HCT116 (cell line): ENCODE measurements around the gene SIRT3. TPM values are rescaled to one million over a fixed set of nuclear protein-coding genes. Genes with fewer than 3 reads are reported as not detected.

Source experiments
- ATAC-seq: fragments of 200-7000 bp; cut with Tn5 transposase; 2 replicates; pipeline ENCODE4 v1.9.1; 2020; ENCODE audit warnings: mild to moderate bottlenecking, moderate library complexity
- BruUV-seq: library from RNA; stranded (reverse); fragments of 400-500 nt; replicated peaks from 2 replicates; lab custom pipeline; 2021; lab: Mats Ljungman, UMichigan
- CTCF ChIA-PET: fragments of 300-600 bp; sonication (Branson Sonifier 250); formaldehyde crosslinking; loops from one replicate; lab custom pipeline; 2021; ENCODE audit warnings: antibody characterized with exemption; lab: Charles Lee
- POLR2A ChIA-PET: fragments of 300-600, 350-600 bp; sonication (Branson Sonifier 250); formaldehyde crosslinking; loops from one replicate; lab custom pipeline; 2021; ENCODE audit warnings: antibody characterized with exemption; lab: Charles Lee
- RAD21 ChIA-PET, 2 experiments: fragments of 300-600 bp; sonication (Branson Sonifier 250); formaldehyde crosslinking; loops; one replicate each; lab custom pipeline; 2023; ENCODE audit warnings: low total read pairs in 2 of 2; ENCODE audit not compliant: uncharacterized antibody in 2 of 2, unreplicated experiment in 2 of 2, low non-redundant PET in 1 of 2; lab: Charles Lee
- DNase-seq: peaks from one replicate; pipeline ENCODE4 v3.0.0-alpha.2; 2010; ENCODE audit warnings: low read depth, low spot score
- H2AFZ ChIP-seq: fragments of 200-600 bp; shearing (Covaris generic), sonication (generic); 2 replicates; pipeline ENCODE4 v1.6.1; 2017; ENCODE audit warnings: low read depth, mixed run types, mixed read lengths, antibody characterized with exemption, low read length; ENCODE audit not compliant: poor library complexity, severe bottlenecking
- H3K27ac ChIP-seq: 2 replicates; pipeline ENCODE4 v1.5.1; 2012; ENCODE audit warnings: low read depth, low read length
- H3K27me3 ChIP-seq: fragments of 200-600 bp; sonication (generic); 2 replicates; pipeline ENCODE4 v1.6.1; 2016; ENCODE audit warnings: mixed run types, low read length, mixed read lengths; ENCODE audit not compliant: insufficient read depth
- H3K36me3 ChIP-seq, 2 experiments: fragments of 200-500 bp in 1 of 2; fragments of 200-600 bp in 1 of 2; sonication (Bioruptor generic) in 1 of 2; sonication (generic) in 1 of 2; 2 replicates each; pipeline versions ENCODE4 v1.5.1 to v1.6.1; 2014 to 2016; ENCODE audit warnings: low read length in 2 of 2, inconsistent platforms in 1 of 2, mixed read lengths in 1 of 2, mixed run types in 1 of 2; ENCODE audit not compliant: insufficient read depth in 2 of 2, control insufficient read depth in 1 of 2
- H3K4me1 ChIP-seq, 2 experiments: fragments of 200-600 bp in 1 of 2; sonication (generic) in 1 of 2; 2 replicates each; pipeline versions ENCODE4 v1.5.1 to v1.6.1; 2012 to 2017; ENCODE audit warnings: low read length in 2 of 2, inconsistent platforms in 1 of 2, mild to moderate bottlenecking in 1 of 2, mixed read lengths in 1 of 2, mixed run types in 1 of 2, moderate library complexity in 1 of 2; ENCODE audit not compliant: insufficient read depth in 2 of 2, control insufficient read depth in 1 of 2
- H3K4me2 ChIP-seq: fragments of 200-600 bp; sonication (generic); 2 replicates; pipeline ENCODE4 v1.6.1; 2017; ENCODE audit warnings: mixed run types, low read length, mixed read lengths
- H3K4me3 ChIP-seq, 2 experiments: fragments of 200-600 bp in 1 of 2; sonication (generic) in 1 of 2; replicated peaks in 1 of 2; 2 replicates each; pipeline ENCODE4 v1.5.1; 2011 to 2016; ENCODE audit warnings: low read length in 2 of 2, control low read depth in 1 of 2, low read depth in 1 of 2, mild to moderate bottlenecking in 1 of 2, mixed read lengths in 1 of 2, mixed run types in 1 of 2
- H3K79me2 ChIP-seq: fragments of 200-600 bp; sonication (generic); 2 replicates; pipeline ENCODE4 v1.6.1; 2017; ENCODE audit warnings: mild to moderate bottlenecking, mixed run types, low read length, moderate library complexity, mixed read lengths; ENCODE audit not compliant: insufficient read depth
- H3K9ac ChIP-seq: fragments of 200-600 bp; sonication (generic); 2 replicates; pipeline ENCODE4 v1.6.1; 2016; ENCODE audit warnings: low read length, mixed read lengths
- H3K9me2 ChIP-seq: fragments of 200-600 bp; sonication (generic), shearing (Covaris generic); 2 replicates; pipeline ENCODE4 v1.6.1; 2017; ENCODE audit warnings: mixed run types, mild to moderate bottlenecking, moderate library complexity; ENCODE audit not compliant: insufficient read depth
- H3K9me3 ChIP-seq, 2 experiments: fragments of 200-500 bp in 1 of 2; fragments of 200-600 bp in 1 of 2; sonication (Bioruptor generic) in 1 of 2; sonication (generic) in 1 of 2; 2 replicates each; pipeline ENCODE4 v1.6.1; 2014 to 2017; ENCODE audit warnings: low read length in 2 of 2, mixed read lengths in 2 of 2, inconsistent platforms in 1 of 2, low read depth in 1 of 2, mild to moderate bottlenecking in 1 of 2, mixed run types in 1 of 2, moderate library complexity in 1 of 2; ENCODE audit not compliant: control insufficient read depth in 1 of 2, insufficient read depth in 1 of 2
- H4K20me1 ChIP-seq: fragments of 200-600 bp; sonication (generic), shearing (Covaris generic); 2 replicates; pipeline ENCODE4 v1.6.1; 2017; ENCODE audit warnings: mixed run types, mild to moderate bottlenecking, moderate library complexity; ENCODE audit not compliant: insufficient read depth
- CBX3 ChIP-seq: IDR thresholded peaks from 2 replicates; pipeline ENCODE4 v1.6.1; 2012; ENCODE audit warnings: low read depth
- ELF1 ChIP-seq: IDR thresholded peaks from 2 replicates; pipeline ENCODE4 v1.6.1; 2012; ENCODE audit warnings: low read depth, borderline replicate concordance
- intact Hi-C: fragments of 100-400 bp; cut with micrococcal nuclease; formaldehyde crosslinking; loops from 2 replicates; pipeline ENCODE4 v1.10.0; 2022
- total RNA-seq: library from RNA; stranded (reverse); gene quantifications from one replicate; pipeline ENCODE4 v1.2.1, GENCODE V29; 2021; ENCODE audit not compliant: unreplicated experiment

Gene SIRT3
- total RNA-seq, 1 experiment from 2014 or later: 17.9 TPM

DNA sequence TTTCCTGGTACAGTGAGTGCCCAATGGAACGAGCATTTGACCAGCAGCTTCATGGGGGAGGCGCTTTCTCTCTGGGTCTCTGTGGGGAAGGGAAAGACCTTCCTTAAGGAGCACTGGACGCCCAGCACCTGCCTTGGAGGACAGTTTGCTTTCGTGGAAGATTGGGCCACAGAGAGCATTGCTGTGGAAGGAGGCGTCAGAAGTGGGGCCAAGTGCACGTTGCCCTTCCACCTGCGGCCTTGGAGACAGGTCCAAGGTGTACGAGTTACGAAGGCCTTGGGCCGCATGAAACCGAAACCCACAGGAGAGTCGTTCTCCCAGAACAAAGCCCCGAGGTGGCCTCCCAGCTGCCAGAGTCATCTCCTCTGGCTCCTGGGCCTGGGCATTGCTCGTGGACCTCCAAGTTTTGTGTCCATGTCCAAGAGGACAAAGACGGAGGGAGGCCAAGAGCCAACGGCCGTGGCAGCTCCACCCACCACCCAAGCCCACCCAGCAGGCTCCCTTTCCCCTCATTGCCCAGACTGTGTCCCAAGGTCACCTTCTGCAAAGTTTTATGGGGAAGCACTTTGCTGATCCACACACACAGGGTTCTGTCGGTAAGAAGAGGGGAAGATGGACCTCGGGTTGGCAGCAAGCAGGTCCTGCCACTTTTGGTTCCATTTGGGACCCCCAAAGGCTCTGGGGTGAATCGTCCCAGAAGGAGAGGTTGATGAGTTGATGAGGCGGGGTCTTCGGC is 36.2 kb upstream of the SIRT3 start:
- Histone ChIP-seq H3K36me3 (no peaks in the 10 kb centered on the region), H3K4me3 (no peak overlapping the region)
- ChIA-PET RAD21 (no interaction called here), POLR2A (no interaction called here), CTCF (no interaction called here)
- no peak for DNase-seq
- no TSS peak for BruUV-seq
- intact Hi-C loops: no loop called here
- ATAC-seq: no peak
- TF ChIP-seq ELF1: no peak
- TF ChIP-seq, all 23 proteins: peak for 0
- Histone ChIP-seq H3K27ac (no peak overlapping the region), H3K9me2 (no peaks in the 10 kb centered on the region), H4K20me1 (no peaks in the 10 kb centered on the region), H3K4me1 (peaks cover 3 to 5% of the 10 kb centered on the region in 2 experiments; a peak in 2 of 4 replicates), H3K4me2 (no peak overlapping the region), H3K9ac (no peak overlapping the region), H3K27me3 (no peaks in the 10 kb centered on the region), H2AFZ (no peak overlapping the region), H3K79me2 (no peaks in the 10 kb centered on the region), H3K9me3 (no peaks in the 10 kb centered on the region)

DNA sequence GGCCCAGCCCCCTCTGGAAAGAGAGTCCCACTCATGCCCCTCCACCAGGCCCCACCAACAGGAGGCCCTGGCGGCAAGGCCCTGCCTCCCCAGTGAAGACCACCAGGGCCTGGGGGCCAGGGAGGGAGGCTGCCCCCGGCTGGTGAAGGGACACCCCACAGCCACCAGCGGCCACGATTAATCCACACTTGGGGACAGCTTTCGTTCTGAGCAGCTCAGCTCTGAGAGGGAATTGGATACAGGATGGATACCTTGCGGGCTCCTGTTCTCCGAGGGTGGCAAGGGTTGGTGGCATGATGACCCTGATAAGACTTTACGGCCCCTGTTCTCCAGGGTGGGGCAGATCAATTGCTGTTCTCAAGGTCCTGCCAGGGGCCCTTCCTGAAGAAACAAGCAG is 35.2 kb upstream of the SIRT3 start:
- Histone ChIP-seq H3K27ac (no peak overlapping the region), H2AFZ (no peak overlapping the region), H3K9ac (no peak overlapping the region), H4K20me1 (no peaks in the 10 kb centered on the region), H3K79me2 (no peaks in the 10 kb centered on the region), H3K4me3 (no peak overlapping the region), H3K27me3 (no peaks in the 10 kb centered on the region), H3K36me3 (no peaks in the 10 kb centered on the region), H3K4me2 (no peak overlapping the region), H3K4me1 (peaks cover 8 to 12% of the 10 kb centered on the region in 2 experiments), H3K9me2 (no peaks in the 10 kb centered on the region), H3K9me3 (no peaks in the 10 kb centered on the region)
- RAD21 ChIA-PET: no interaction called here
- BruUV-seq: no TSS peak
- ATAC-seq (no peak), DNase-seq (no peak)
- intact Hi-C loops: no loop called here
- TF ChIP-seq CBX3: no peak
- POLR2A ChIA-PET: no interaction called here
- CTCF ChIA-PET: no interaction called here
